ENCODE data around the gene NFATC1. TPM values are rescaled to one million over a fixed set of nuclear protein-coding genes. Genes with fewer than 3 reads are reported as not detected.

NFATC1 gene
- total RNA-seq, 3 donors from 2014 or later = 10.9 to 18.0 (median 12.9) TPM

GRCh38 chr18:79457239-79457638 is 61.5 kb downstream of the NFATC1 start:
- Histone ChIP-seq H3K27ac (no peak overlapping the region), H3K36me3 (no peaks in the 10 kb centered on the region)

GRCh38 chr18:79457652-79458051 is 61.9 kb downstream of the NFATC1 start:
- Histone ChIP-seq H3K27me3 (no peaks in the 10 kb centered on the region), H3K4me3 (no peak overlapping the region), H3K4me1 (peaks cover 0 to 4% of the 10 kb centered on the region in 2 donors), H3K9me3 (no peaks in the 10 kb centered on the region), H3K36me3 (no peaks in the 10 kb centered on the region), H3K27ac (no peak overlapping the region)
- intact Hi-C loops (cut with DNase I; ENCODE audit: low total_unique reads) = no loop called here
- no peak for DNase-seq (ENCODE audit: low spot score in 2 of 2)
- TF ChIP-seq POLR2AphosphoS5 (IDR thresholded peaks at IDR 0.05) (no peak), POLR2A (IDR thresholded peaks at IDR 0.05) (no peak), CTCF (IDR thresholded peaks at IDR 0.05) (no peak)

More at GRCh38 chr18:79457239-79457638, 61.5 kb downstream of the NFATC1 start:
- TF ChIP-seq POLR2A (IDR thresholded peaks at IDR 0.05) = no peak
- no peak for TF ChIP-seq POLR2AphosphoS5 (IDR thresholded peaks at IDR 0.05)
- no peak for TF ChIP-seq CTCF (IDR thresholded peaks at IDR 0.05)
- no peaks in the 10 kb centered on the region for H3K27me3 ChIP-seq
- intact Hi-C loops (cut with DNase I; ENCODE audit: low total_unique reads) = no loop called here
- no peaks in the 10 kb centered on the region for H3K9me3 ChIP-seq
- H3K4me1 ChIP-seq = peaks cover 0 to 4% of the 10 kb centered on the region in 2 donors
- no peak overlapping the region for H3K4me3 ChIP-seq
- DNase-seq (ENCODE audit: low spot score in 2 of 2) = no peak

DNA sequence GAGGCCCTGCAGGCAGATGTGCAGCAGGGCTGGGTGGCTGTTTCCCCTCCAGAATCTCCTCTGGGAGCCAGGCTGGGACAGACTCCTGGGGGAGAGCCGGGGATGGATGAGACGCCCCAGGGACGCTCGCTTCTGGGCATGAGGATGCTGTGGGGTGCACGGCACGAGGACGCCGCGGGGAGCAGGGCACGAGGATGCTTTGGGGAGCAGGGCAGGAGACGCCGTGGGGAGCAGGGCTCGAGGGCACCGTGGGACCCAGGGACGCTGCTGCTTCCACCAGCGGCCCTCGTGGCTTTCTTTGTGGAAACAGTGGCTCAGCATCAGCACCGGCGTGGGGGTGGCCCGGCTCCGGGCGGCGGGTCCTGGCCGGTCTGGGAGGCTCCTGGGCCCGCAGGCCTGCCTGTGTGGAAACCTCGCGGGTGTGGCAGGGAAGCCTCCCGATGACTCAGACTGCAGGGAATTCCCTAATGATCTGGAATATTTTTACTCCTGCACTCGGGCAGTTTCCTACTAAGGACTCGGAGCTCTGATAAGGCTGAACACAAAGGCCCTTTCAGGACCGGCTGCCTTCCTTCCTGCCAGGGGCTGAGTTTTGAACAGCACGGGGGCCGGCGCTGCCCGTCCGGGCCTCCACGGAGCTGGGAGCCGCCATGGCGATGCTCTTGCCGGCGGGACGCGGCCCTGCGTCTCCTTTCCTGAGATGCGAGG is 62.6 kb downstream of the NFATC1 start:
- Histone ChIP-seq H3K4me1 (peaks cover 0 to 4% of the 10 kb centered on the region in 2 donors), H3K9me3 (no peaks in the 10 kb centered on the region), H3K27ac (peak overlapping the region; percentile 25 to 77), H3K36me3 (no peaks in the 10 kb centered on the region), H3K27me3 (no peaks in the 10 kb centered on the region), H3K4me3 (peak overlapping the region in 2 of 3 donors; percentile 13 to 16)
- intact Hi-C loops (cut with DNase I; ENCODE audit: low total_unique reads) = no loop called here
- no peak for TF ChIP-seq POLR2A (IDR thresholded peaks at IDR 0.05)
- peak in 1 of 3 donors; percentile 49 for TF ChIP-seq POLR2AphosphoS5 (IDR thresholded peaks at IDR 0.05)
- no peak for DNase-seq (ENCODE audit: low spot score in 2 of 2)

GRCh38 chr18:79458917-79459803 is 63.4 kb downstream of the NFATC1 start:
- TF ChIP-seq CTCF (IDR thresholded peaks at IDR 0.05) = no peak
- no peak for TF ChIP-seq POLR2AphosphoS5 (IDR thresholded peaks at IDR 0.05)
- TF ChIP-seq POLR2A (IDR thresholded peaks at IDR 0.05) = no peak
- no peak for DNase-seq (ENCODE audit: low spot score in 2 of 2)
- Histone ChIP-seq H3K9me3 (no peaks in the 10 kb centered on the region), H3K36me3 (no peaks in the 10 kb centered on the region), H3K4me3 (peak overlapping the region in 2 of 3 donors; percentile 13 to 16), H3K4me1 (peaks cover 0 to 4% of the 10 kb centered on the region in 2 donors), H3K27ac (peak overlapping the region; percentile 25 to 77), H3K27me3 (no peaks in the 10 kb centered on the region)
- intact Hi-C loops (cut with DNase I; ENCODE audit: low total_unique reads) = no loop called here

DNA sequence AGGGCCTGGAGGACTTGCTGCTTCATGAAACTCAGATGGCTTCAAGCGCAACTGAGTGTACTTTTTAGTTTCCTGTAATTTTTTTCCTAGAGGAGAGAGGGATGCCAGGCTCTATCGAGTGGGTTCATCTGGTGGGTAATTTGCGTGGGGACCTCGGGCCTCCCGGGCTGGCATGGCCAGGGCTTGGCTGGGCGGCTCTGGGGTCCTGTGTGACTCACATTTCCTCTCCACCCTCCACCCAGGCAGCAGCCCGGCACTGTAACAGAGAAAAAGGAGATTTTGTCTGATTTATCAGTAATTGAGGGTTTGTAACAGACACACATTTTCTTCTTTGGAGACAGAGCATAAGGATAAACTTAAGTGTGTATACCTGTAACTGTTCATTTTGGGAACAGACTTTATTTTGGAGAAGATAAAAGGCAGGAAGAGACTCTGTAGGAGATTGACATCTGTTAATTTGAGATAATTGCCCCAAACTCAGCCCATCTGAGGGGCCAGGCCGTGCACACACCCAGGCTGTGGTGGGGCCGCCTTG is 64.3 kb downstream of the NFATC1 start:
- Histone ChIP-seq H3K4me1 (peaks cover 0 to 4% of the 10 kb centered on the region in 2 donors), H3K4me3 (no peak overlapping the region), H3K36me3 (no peaks in the 10 kb centered on the region), H3K9me3 (no peaks in the 10 kb centered on the region), H3K27me3 (no peaks in the 10 kb centered on the region), H3K27ac (peak overlapping the region in 1 of 2 donors; percentile 3)
- DNase-seq (ENCODE audit: low spot score in 2 of 2) = no peak
- intact Hi-C loops (cut with DNase I; ENCODE audit: low total_unique reads) = loop anchor here (5.0 kb wide), 1 partner anchor 62 kb away; no protein-coding TSS in a partner anchor
- TF ChIP-seq POLR2A (IDR thresholded peaks at IDR 0.05) (no peak), CTCF (IDR thresholded peaks at IDR 0.05) (no peak), POLR2AphosphoS5 (IDR thresholded peaks at IDR 0.05) (no peak)
